ENCODE measurements around the gene SLFN13. TPM values are rescaled to one million over a fixed set of nuclear protein-coding genes. Genes with fewer than 3 reads are reported as not detected.
"Not testable (repeated sequence)": the region's sequence is repeated elsewhere in the genome, so short reads cannot be mapped to it uniquely, and the experiment has no call there.

Gene SLFN13
- total RNA-seq, 1 experiment from 2014 or later = 1.7 TPM

DNA sequence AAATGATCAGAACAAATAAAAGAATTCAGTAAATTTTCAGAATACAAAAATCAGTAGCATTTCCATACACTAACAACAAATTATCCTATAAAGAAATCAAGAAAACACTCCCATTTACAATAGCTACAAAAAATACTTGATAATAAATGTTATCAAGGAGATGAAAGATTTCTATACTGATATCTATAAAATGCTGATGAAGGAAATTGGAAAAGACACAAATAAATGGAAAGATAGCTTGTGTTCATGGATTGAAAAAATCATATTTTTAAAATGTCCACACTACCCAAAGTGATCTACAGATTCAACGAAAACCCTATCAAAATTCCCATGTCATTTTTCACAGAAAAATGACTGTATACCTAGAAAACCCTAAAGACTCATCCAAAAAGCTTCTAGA is 34.3 kb downstream of the SLFN13 start:
- Mint-ChIP-seq H3K36me3 (ENCODE audit: insufficient read depth, unreplicated experiment) (peaks cover 51% of the 10 kb centered on the region), H3K9me3 (ENCODE audit: unreplicated experiment) (no peaks in the 10 kb centered on the region), H3K27ac (ENCODE audit: low read depth, unreplicated experiment) (no peak overlapping the region), H3K4me3 (ENCODE audit: unreplicated experiment) (no peak overlapping the region), H3K27me3 (ENCODE audit: insufficient read depth, unreplicated experiment) (no peaks in the 10 kb centered on the region), H3K4me1 (ENCODE audit: insufficient read depth, unreplicated experiment) (no peaks in the 10 kb centered on the region)
- no peak for DNase-seq (ENCODE audit: unreplicated experiment)
- intact Hi-C loops (cut with micrococcal nuclease) = no loop called here
- POLR2A ChIA-PET = interaction anchor here (0.7 to 0.8 kb wide), 2 partner anchors 18 to 48 kb away, joined by 3 read pairs; partner anchors contain the start of gene SLFN12
- CTCF ChIA-PET = no interaction called here
- no TSS peak for BruUV-seq (replicated peaks)
- TF ChIP-seq, protein P1, sequence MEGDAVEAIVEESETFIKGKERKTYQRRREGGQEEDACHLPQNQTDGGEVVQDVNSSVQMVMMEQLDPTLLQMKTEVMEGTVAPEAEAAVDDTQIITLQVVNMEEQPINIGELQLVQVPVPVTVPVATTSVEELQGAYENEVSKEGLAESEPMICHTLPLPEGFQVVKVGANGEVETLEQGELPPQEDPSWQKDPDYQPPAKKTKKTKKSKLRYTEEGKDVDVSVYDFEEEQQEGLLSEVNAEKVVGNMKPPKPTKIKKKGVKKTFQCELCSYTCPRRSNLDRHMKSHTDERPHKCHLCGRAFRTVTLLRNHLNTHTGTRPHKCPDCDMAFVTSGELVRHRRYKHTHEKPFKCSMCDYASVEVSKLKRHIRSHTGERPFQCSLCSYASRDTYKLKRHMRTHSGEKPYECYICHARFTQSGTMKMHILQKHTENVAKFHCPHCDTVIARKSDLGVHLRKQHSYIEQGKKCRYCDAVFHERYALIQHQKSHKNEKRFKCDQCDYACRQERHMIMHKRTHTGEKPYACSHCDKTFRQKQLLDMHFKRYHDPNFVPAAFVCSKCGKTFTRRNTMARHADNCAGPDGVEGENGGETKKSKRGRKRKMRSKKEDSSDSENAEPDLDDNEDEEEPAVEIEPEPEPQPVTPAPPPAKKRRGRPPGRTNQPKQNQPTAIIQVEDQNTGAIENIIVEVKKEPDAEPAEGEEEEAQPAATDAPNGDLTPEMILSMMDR (IDR thresholded peaks at IDR 0.05; ENCODE audit: unreplicated experiment) = no peak

DNA sequence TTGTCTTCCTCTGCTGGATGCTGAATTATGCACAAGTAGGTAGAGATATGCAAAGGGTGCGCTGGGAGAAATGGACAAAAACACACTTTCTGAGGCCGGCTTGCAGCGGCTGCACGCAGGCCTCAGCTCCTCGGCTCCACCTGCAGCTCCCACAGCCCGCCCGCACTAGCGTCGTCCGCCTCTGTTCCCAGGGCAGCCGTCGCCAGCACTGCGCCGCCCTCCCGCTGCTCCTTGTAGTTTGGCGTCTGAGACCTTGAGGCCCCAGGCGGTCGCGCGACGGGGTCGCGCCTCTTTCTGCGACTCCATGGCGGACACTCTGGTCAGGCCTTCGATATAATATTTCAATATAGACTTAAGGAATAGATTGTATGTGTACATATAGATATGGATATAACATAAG is 41.0 kb downstream of the SLFN13 start:
- no peaks in the 10 kb centered on the region for H3K27me3 Mint-ChIP-seq (ENCODE audit: insufficient read depth, unreplicated experiment)
- POLR2A ChIA-PET = no interaction called here
- CTCF ChIA-PET = no interaction called here
- intact Hi-C loops (cut with micrococcal nuclease) = no loop called here
- H3K4me1 Mint-ChIP-seq (ENCODE audit: insufficient read depth, unreplicated experiment) = no peaks in the 10 kb centered on the region
- peaks cover 29% of the 10 kb centered on the region for H3K36me3 Mint-ChIP-seq (ENCODE audit: insufficient read depth, unreplicated experiment)
- H3K27ac Mint-ChIP-seq (ENCODE audit: low read depth, unreplicated experiment) = no peak overlapping the region
- H3K4me3 Mint-ChIP-seq (ENCODE audit: unreplicated experiment) = no peak overlapping the region
- no peaks in the 10 kb centered on the region for H3K9me3 Mint-ChIP-seq (ENCODE audit: unreplicated experiment)
- BruUV-seq (replicated peaks) = no TSS peak
- TF ChIP-seq, protein P1 (IDR thresholded peaks at IDR 0.05; ENCODE audit: unreplicated experiment) = no peak
- DNase-seq (ENCODE audit: unreplicated experiment) = no peak

DNA sequence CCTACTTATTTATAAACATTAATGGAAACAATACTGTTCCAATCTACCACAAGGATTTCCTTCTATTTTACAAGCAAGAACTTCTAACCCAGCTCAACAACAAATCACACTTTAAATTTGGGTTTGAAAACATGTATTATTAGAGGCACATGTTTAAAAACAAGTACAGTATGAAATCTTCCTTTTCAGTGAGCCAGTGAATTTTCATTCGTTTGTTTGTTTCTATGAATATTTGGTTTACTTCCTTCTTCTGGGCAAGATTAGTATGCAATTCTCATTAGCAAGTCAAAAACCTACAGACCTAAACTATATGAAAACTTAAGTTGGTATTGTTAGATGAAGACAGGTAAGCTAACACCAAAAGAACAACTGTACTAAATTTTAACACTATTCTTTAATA is 42.0 kb downstream of the SLFN13 start:
- H3K27ac Mint-ChIP-seq (ENCODE audit: low read depth, unreplicated experiment) = no peak overlapping the region
- no peak overlapping the region for H3K4me3 Mint-ChIP-seq (ENCODE audit: unreplicated experiment)
- peaks cover 28% of the 10 kb centered on the region for H3K36me3 Mint-ChIP-seq (ENCODE audit: insufficient read depth, unreplicated experiment)
- H3K4me1 Mint-ChIP-seq (ENCODE audit: insufficient read depth, unreplicated experiment) = no peaks in the 10 kb centered on the region
- TF ChIP-seq, protein P1 (IDR thresholded peaks at IDR 0.05; ENCODE audit: unreplicated experiment) = no peak
- intact Hi-C loops (cut with micrococcal nuclease) = no loop called here
- no peak for DNase-seq (ENCODE audit: unreplicated experiment)
- no peaks in the 10 kb centered on the region for H3K9me3 Mint-ChIP-seq (ENCODE audit: unreplicated experiment)
- ChIA-PET CTCF (interaction anchor here (0.6 kb wide), 1 partner anchor 28 kb away, joined by 4 read pairs; no protein-coding TSS in a partner anchor), POLR2A (interaction anchor here (0.6 kb wide), 1 partner anchor 147 kb away, joined by 3 read pairs; no protein-coding TSS in a partner anchor)
- no TSS peak for BruUV-seq (replicated peaks)
- no peaks in the 10 kb centered on the region for H3K27me3 Mint-ChIP-seq (ENCODE audit: insufficient read depth, unreplicated experiment)

DNA sequence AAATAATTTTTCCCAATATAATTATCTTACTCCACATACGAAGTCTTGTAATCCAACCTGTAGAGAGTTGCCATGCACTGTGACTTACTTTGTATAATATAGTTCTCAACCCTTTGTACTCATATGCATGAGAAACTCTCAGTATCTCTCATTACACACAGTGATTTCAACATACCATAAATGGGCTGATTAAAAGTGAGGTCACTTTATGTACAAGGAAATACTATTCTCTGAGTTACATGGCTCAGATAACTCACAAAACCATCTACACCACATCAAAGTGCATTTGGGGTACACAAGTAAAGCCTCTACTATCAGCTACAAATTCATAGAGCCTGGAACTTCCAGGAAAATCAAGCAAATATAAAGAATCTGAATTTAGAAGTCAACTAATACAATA is 44.2 kb downstream of the SLFN13 start:
- H3K36me3 Mint-ChIP-seq (ENCODE audit: insufficient read depth, unreplicated experiment) = peaks cover 9% of the 10 kb centered on the region
- intact Hi-C loops (cut with micrococcal nuclease) = no loop called here
- CTCF ChIA-PET = no interaction called here
- TF ChIP-seq, protein P1 (IDR thresholded peaks at IDR 0.05; ENCODE audit: unreplicated experiment) = no peak
- no peaks in the 10 kb centered on the region for H3K9me3 Mint-ChIP-seq (ENCODE audit: unreplicated experiment)
- H3K27me3 Mint-ChIP-seq (ENCODE audit: insufficient read depth, unreplicated experiment) = no peaks in the 10 kb centered on the region
- H3K4me1 Mint-ChIP-seq (ENCODE audit: insufficient read depth, unreplicated experiment) = no peaks in the 10 kb centered on the region
- H3K4me3 Mint-ChIP-seq (ENCODE audit: unreplicated experiment) = no peak overlapping the region
- POLR2A ChIA-PET = no interaction called here
- BruUV-seq (replicated peaks) = no TSS peak
- DNase-seq (ENCODE audit: unreplicated experiment) = peak; percentile 0
- H3K27ac Mint-ChIP-seq (ENCODE audit: low read depth, unreplicated experiment) = no peak overlapping the region

- intact Hi-C loops (cut with micrococcal nuclease) = not testable (repeated sequence)
Measured at GRCh38 chr17:35393783-35394182, 54.8 kb downstream of the SLFN13 start.

More at GRCh38 chr17:35393783-35394182, 54.8 kb downstream of the SLFN13 start:
- H3K36me3 Mint-ChIP-seq (ENCODE audit: insufficient read depth, unreplicated experiment); H3K4me1 Mint-ChIP-seq (ENCODE audit: insufficient read depth, unreplicated experiment); H3K27ac Mint-ChIP-seq (ENCODE audit: low read depth, unreplicated experiment); DNase-seq (ENCODE audit: unreplicated experiment); POLR2A ChIA-PET; H3K9me3 Mint-ChIP-seq (ENCODE audit: unreplicated experiment); CTCF ChIA-PET; H3K4me3 Mint-ChIP-seq (ENCODE audit: unreplicated experiment); BruUV-seq (replicated peaks); H3K27me3 Mint-ChIP-seq (ENCODE audit: insufficient read depth, unreplicated experiment): not testable (repeated sequence)

Data from MCF 10A (cell line).